GM12878 (cell line): ENCODE measurements around the gene ITSN2. TPM values are rescaled to one million over a fixed set of nuclear protein-coding genes. Genes with fewer than 3 reads are reported as not detected.

Experiments used
- ATAC-seq: fragments of 200-7000 bp; cut with Tn5 transposase; 3 replicates; pipeline ENCODE4 v1.9.1; 2020; ENCODE audit warnings: mild to moderate bottlenecking, moderate library complexity
- BruUV-seq: library from RNA; stranded (reverse); fragments of 400-500 nt; replicated peaks from 2 replicates; lab custom pipeline; 2021; lab: Mats Ljungman, UMichigan
- CTCF ChIA-PET: fragments of 300-600 bp; sonication (Branson Sonifier 250); formaldehyde crosslinking; extraction: SDS; loops from one replicate; lab custom pipeline; 2021; ENCODE audit warnings: inconsistent platforms; lab: Yijun Ruan, JAX
- POLR2A ChIA-PET: fragments of 350-600 bp; formaldehyde crosslinking; extraction: SDS; loops from one replicate; lab custom pipeline; 2021; ENCODE audit warnings: inconsistent platforms; lab: Charles Lee
- RAD21 ChIA-PET: fragments of 300-600 bp; sonication (Branson Sonifier 250); formaldehyde crosslinking; loops from one replicate; lab custom pipeline; 2023; ENCODE audit warnings: antibody characterized with exemption; ENCODE audit not compliant: unreplicated experiment; lab: Charles Lee
- SMC1A ChIA-PET: fragments of 300-600 bp; sonication (Branson Sonifier 250); formaldehyde crosslinking; loops from one replicate; lab custom pipeline; 2023; ENCODE audit not compliant: unreplicated experiment, uncharacterized antibody; lab: Charles Lee
- DNase-seq: peaks from one replicate; pipeline ENCODE4 v3.0.0-alpha.2; 2011; ENCODE audit warnings: low read depth, low spot score
- FAIRE-seq: peaks from 3 replicates; lab custom pipeline; 2011; peaks lifted over from hg19 to GRCh38; lab: Jason Lieb, UNC
- H2AFZ ChIP-seq: 2 replicates; pipeline ENCODE4 v1.6.0; 2011; ENCODE audit warnings: low read depth, low read length, control low read depth; ENCODE audit not compliant: control insufficient read depth
- H3K27ac ChIP-seq: 2 replicates; pipeline ENCODE4 v1.5.1; 2011; ENCODE audit warnings: control low read depth; ENCODE audit not compliant: control insufficient read depth, insufficient read depth
- H3K27me3 ChIP-seq, 2 experiments: replicated peaks in 1 of 2; 2 replicates each; pipeline versions ENCODE4 v1.6.0 to v1.6.1; 2011; ENCODE audit warnings: low read length in 1 of 2; ENCODE audit not compliant: control insufficient read depth in 2 of 2, insufficient read depth in 2 of 2
- H3K36me3 ChIP-seq, 2 experiments: 2 replicates each; pipeline ENCODE4 v1.5.1; 2011; ENCODE audit warnings: low read length in 1 of 2; ENCODE audit not compliant: control insufficient read depth in 2 of 2, insufficient read depth in 2 of 2
- H3K4me1 ChIP-seq: 2 replicates; pipeline ENCODE4 v1.6.1; 2011; ENCODE audit warnings: mild to moderate bottlenecking, low read length, moderate library complexity, mixed read lengths; ENCODE audit not compliant: control insufficient read depth, insufficient read depth
- H3K4me2 ChIP-seq: 2 replicates; pipeline ENCODE4 v1.6.0; 2011; ENCODE audit warnings: control low read depth; ENCODE audit not compliant: control insufficient read depth, insufficient read depth
- H3K4me3 ChIP-seq: fragments of 200-600 bp; sonication (generic); 2 replicates; pipeline ENCODE4 v1.5.1; 2016
- H3K79me2 ChIP-seq: 2 replicates; pipeline ENCODE4 v1.6.0; 2011; ENCODE audit warnings: low read length; ENCODE audit not compliant: control insufficient read depth, insufficient read depth
- H3K9ac ChIP-seq: 2 replicates; pipeline ENCODE4 v1.8.0; 2011; ENCODE audit warnings: low read length, control low read depth, mixed read lengths; ENCODE audit not compliant: control insufficient read depth, insufficient read depth
- H3K9me3 ChIP-seq: replicated peaks from 3 replicates; pipeline ENCODE4 v1.5.1; 2011; ENCODE audit warnings: mild to moderate bottlenecking, low read length; ENCODE audit not compliant: control insufficient read depth, insufficient read depth
- H4K20me1 ChIP-seq: 2 replicates; pipeline ENCODE4 v1.6.0; 2011; ENCODE audit not compliant: control insufficient read depth, insufficient read depth
- JUNB ChIP-seq: IDR thresholded peaks from 2 replicates; pipeline ENCODE4 v1.6.1; 2016; ENCODE audit warnings: antibody characterized with exemption, mild to moderate bottlenecking
- MTA3 ChIP-seq: IDR thresholded peaks from 2 replicates; pipeline ENCODE4 v1.6.1; 2012; ENCODE audit warnings: low read length, inconsistent platforms, borderline replicate concordance
- NFIC ChIP-seq: IDR thresholded peaks from 2 replicates; pipeline ENCODE4 v1.6.1; 2012; ENCODE audit warnings: low read depth, mild to moderate bottlenecking, inconsistent platforms, low read length, moderate library complexity
- PAX5 ChIP-seq: IDR thresholded peaks from 2 replicates; pipeline ENCODE4 v1.6.1; 2011; ENCODE audit warnings: low read depth, low read length, borderline replicate concordance
- POU2F2 ChIP-seq: IDR thresholded peaks from 3 replicates; pipeline ENCODE4 v1.6.1; 2011; ENCODE audit warnings: low read depth, mild to moderate bottlenecking, low read length, borderline replicate concordance
- RAD51 ChIP-seq: fragments of 450-650 bp; IDR thresholded peaks from 2 replicates; pipeline ENCODE4 v1.6.1; 2016; ENCODE audit warnings: moderate library complexity, mild to moderate bottlenecking, inconsistent platforms
- RCOR1 ChIP-seq: conservative IDR thresholded peaks from 2 replicates; pipeline ENCODE4 v1.6.1; 2012; ENCODE audit warnings: low read depth, low read length, improper control_type of control experiment
- ZBED1 ChIP-seq: IDR thresholded peaks from 2 replicates; pipeline ENCODE4 v1.6.1; 2016; ENCODE audit warnings: borderline replicate concordance
- ZNF217 ChIP-seq: fragments of 450-650 bp; IDR thresholded peaks from 2 replicates; pipeline ENCODE4 v1.6.1; 2017; ENCODE audit warnings: antibody characterized with exemption, mild to moderate bottlenecking
- ZNF274 ChIP-seq: IDR thresholded peaks from one replicate; pipeline ENCODE4 v1.8.0; 2011; ENCODE audit not compliant: insufficient read length, insufficient read depth
- WGBS: methylation state at CpG from one replicate; pipeline ENCODE4 v1.1.6; 2016; ENCODE audit warnings: low lambda C conversion rate; ENCODE audit not compliant: insufficient replicate concordance, insufficient coverage; ENCODE audit errors: missing lambda C conversion rate; 5-methylcytosine and 5-hydroxymethylcytosine counted together
- in situ Hi-C: fragments of 300-500 bp; cut with MboI; formaldehyde crosslinking; loops from 9 replicates; pipeline ENCODE4 v1.14.3; 2018; ENCODE audit warnings: mixed read lengths
- intact Hi-C: fragments of 100-400 bp; cut with micrococcal nuclease; formaldehyde crosslinking; loops from one replicate; pipeline ENCODE4 v1.14.2; 2022; ENCODE audit not compliant: unreplicated experiment
- polyA plus RNA-seq, 11 experiments: library from polyadenylated mRNA; depleted of rRNA in 4 of 11; unstranded in 6 of 11; stranded (reverse) in 5 of 11; fragments of >200 nt; fragmentation: Nextera tagmentation in 4 of 11; fragmentation: Illumina TruSeq in 1 of 11; extraction: Ambion mirVana in 4 of 11; extraction: Trizol in 1 of 11; gene quantifications; 1 replicate in 1 of 11; 2 replicates in 10 of 11; pipeline versions ENCODE4 v1.2.1 to v1.2.3, GENCODE V29; 2011 to 2016; ENCODE audit warnings: inconsistent platforms in 2 of 11, missing spikeins in 2 of 11, low read depth in 1 of 11
- total RNA-seq, 4 experiments: library from RNA; depleted of rRNA in 3 of 4; stranded (reverse); fragments of >200 nt in 3 of 4; fragmentation: Illumina TruSeq in 1 of 4; extraction: Trizol in 1 of 4; gene quantifications; 2 replicates each; pipeline versions ENCODE4 v1.2.1 to v1.2.3, GENCODE V29; 2013 to 2021
- TF ChIP-seq, protein P1 (sequence below): IDR thresholded peaks from 2 replicates; pipeline ENCODE4 v1.6.1; 2011; ENCODE audit warnings: low read depth, mild to moderate bottlenecking, low read length, moderate library complexity, borderline replicate concordance; ENCODE audit errors: extremely low read depth
- TF ChIP-seq, protein P2 (sequence below): fragments of 450-650 bp; formaldehyde crosslinking; IDR thresholded peaks from 2 replicates; pipeline ENCODE4 v1.5.0; 2022; ENCODE audit warnings: mild to moderate bottlenecking, missing genetic modification characterization
- TF ChIP-seq, protein P3 (sequence below): fragments of 450-650 bp; formaldehyde crosslinking; IDR thresholded peaks from 2 replicates; pipeline ENCODE4 v1.4.0; 2020; ENCODE audit warnings: mild to moderate bottlenecking, moderate library complexity

The ITSN2 gene
- total and polyA plus RNA-seq, 10 of the 15 experiments (the other 5 are each of a cell fraction or from before 2014, with no cell fraction given): 20.5 to 80.0 (median 54.7) TPM

DNA sequence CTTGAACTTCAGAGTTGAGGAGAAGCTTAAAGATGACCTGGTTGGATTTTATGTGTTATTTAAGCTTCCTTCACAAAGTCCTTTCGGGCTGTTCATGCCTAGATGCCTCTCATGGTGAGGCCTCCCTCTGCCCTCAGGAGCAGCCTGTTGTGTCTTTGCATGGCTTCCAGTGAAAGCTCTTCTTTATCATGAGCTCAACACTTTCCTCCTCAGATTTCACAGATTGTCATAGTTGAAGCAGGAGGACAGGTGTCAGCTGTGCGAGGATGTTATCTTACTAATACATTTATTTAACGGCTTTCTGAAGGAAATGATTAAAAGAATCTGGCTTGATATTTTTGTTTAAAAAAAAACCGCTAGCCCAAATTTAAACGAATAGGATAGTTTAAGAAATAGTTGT lies 48.8 kb upstream of the ITSN2 start:
- H3K9me3 ChIP-seq: no peaks in the 10 kb centered on the region
- SMC1A ChIA-PET: interaction anchor here (1.0 to 3.9 kb wide), 10 partner anchors 14 to 719 kb away, joined by 3 to 55 read pairs (median 4); no protein-coding TSS in a partner anchor
- ATAC-seq: no peak; the same call in 2 of the 3 replicates
- no peaks in the 10 kb centered on the region for H3K36me3 ChIP-seq
- no peak overlapping the region for H3K9ac ChIP-seq
- no peak overlapping the region for H3K4me3 ChIP-seq
- RAD21 ChIA-PET: interaction anchor here (0.6 to 3.1 kb wide), 8 partner anchors 352 to 719 kb away, joined by 3 to 66 read pairs (median 3); no protein-coding TSS in a partner anchor
- FAIRE-seq: no peak
- no peaks in the 10 kb centered on the region for H3K79me2 ChIP-seq
- no peak for DNase-seq
- WGBS: 49% methylated on average over 5 of the region's 5 CpGs
- no peaks in the 10 kb centered on the region for H4K20me1 ChIP-seq
- in situ Hi-C loops: loop anchor here (5.0 kb wide), 2 partner anchors 418 to 723 kb away; no protein-coding TSS in a partner anchor
- CTCF ChIA-PET: interaction anchor here (0.6 to 4.2 kb wide), 32 partner anchors 9 to 1199 kb away, joined by 3 to 124 read pairs (median 4); no protein-coding TSS in a partner anchor
- intact Hi-C loops: no loop called here
- H3K4me2 ChIP-seq: no peak overlapping the region
- POLR2A ChIA-PET: interaction anchor here (1.2 kb wide), 1 partner anchor 418 kb away, joined by 3 read pairs; no protein-coding TSS in a partner anchor
- no peak overlapping the region for H3K27ac ChIP-seq
- H2AFZ ChIP-seq: no peak overlapping the region
- no peaks in the 10 kb centered on the region for H3K27me3 ChIP-seq
- no peaks in the 10 kb centered on the region for H3K4me1 ChIP-seq
- BruUV-seq: no TSS peak
- TF ChIP-seq, protein P1, sequence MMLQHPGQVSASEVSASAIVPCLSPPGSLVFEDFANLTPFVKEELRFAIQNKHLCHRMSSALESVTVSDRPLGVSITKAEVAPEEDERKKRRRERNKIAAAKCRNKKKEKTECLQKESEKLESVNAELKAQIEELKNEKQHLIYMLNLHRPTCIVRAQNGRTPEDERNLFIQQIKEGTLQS: no peak
- TF ChIP-seq POU2F2 (no peak), MTA3 (no peak), RCOR1 (no peak), ZBED1 (no peak), ZNF217 (no peak), PAX5 (no peak), NFIC (no peak), JUNB (no peak), RAD51 (no peak), ZNF274 (no peak)
- TF ChIP-seq, protein P2, sequence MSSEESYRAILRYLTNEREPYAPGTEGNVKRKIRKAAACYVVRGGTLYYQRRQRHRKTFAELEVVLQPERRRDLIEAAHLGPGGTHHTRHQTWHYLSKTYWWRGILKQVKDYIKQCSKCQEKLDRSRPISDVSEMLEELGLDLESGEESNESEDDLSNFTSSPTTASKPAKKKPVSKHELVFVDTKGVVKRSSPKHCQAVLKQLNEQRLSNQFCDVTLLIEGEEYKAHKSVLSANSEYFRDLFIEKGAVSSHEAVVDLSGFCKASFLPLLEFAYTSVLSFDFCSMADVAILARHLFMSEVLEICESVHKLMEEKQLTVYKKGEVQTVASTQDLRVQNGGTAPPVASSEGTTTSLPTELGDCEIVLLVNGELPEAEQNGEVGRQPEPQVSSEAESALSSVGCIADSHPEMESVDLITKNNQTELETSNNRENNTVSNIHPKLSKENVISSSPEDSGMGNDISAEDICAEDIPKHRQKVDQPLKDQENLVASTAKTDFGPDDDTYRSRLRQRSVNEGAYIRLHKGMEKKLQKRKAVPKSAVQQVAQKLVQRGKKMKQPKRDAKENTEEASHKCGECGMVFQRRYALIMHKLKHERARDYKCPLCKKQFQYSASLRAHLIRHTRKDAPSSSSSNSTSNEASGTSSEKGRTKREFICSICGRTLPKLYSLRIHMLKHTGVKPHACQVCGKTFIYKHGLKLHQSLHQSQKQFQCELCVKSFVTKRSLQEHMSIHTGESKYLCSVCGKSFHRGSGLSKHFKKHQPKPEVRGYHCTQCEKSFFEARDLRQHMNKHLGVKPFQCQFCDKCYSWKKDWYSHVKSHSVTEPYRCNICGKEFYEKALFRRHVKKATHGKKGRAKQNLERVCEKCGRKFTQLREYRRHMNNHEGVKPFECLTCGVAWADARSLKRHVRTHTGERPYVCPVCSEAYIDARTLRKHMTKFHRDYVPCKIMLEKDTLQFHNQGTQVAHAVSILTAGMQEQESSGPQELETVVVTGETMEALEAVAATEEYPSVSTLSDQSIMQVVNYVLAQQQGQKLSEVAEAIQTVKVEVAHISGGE (CRISPR knock-in tag): no peak
- TF ChIP-seq, protein P3, sequence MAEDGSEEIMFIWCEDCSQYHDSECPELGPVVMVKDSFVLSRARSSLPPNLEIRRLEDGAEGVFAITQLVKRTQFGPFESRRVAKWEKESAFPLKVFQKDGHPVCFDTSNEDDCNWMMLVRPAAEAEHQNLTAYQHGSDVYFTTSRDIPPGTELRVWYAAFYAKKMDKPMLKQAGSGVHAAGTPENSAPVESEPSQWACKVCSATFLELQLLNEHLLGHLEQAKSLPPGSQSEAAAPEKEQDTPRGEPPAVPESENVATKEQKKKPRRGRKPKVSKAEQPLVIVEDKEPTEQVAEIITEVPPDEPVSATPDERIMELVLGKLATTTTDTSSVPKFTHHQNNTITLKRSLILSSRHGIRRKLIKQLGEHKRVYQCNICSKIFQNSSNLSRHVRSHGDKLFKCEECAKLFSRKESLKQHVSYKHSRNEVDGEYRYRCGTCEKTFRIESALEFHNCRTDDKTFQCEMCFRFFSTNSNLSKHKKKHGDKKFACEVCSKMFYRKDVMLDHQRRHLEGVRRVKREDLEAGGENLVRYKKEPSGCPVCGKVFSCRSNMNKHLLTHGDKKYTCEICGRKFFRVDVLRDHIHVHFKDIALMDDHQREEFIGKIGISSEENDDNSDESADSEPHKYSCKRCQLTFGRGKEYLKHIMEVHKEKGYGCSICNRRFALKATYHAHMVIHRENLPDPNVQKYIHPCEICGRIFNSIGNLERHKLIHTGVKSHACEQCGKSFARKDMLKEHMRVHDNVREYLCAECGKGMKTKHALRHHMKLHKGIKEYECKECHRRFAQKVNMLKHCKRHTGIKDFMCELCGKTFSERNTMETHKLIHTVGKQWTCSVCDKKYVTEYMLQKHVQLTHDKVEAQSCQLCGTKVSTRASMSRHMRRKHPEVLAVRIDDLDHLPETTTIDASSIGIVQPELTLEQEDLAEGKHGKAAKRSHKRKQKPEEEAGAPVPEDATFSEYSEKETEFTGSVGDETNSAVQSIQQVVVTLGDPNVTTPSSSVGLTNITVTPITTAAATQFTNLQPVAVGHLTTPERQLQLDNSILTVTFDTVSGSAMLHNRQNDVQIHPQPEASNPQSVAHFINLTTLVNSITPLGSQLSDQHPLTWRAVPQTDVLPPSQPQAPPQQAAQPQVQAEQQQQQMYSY (CRISPR knock-in tag): no peak
